HEK293T (cell line): ENCODE data around the gene SLC10A1.

Source experiments
- ARNT ChIP-seq: fragments of 450-650 bp; IDR thresholded peaks from 2 replicates; pipeline ENCODE4 v1.6.1; 2017; ENCODE audit warnings: mild to moderate bottlenecking
- BHLHE40 ChIP-seq: fragments of 450-650 bp; IDR thresholded peaks from 2 replicates; pipeline ENCODE4 v1.6.1; 2016; ENCODE audit warnings: mild to moderate bottlenecking, moderate library complexity, borderline replicate concordance
- CTBP1 ChIP-seq: fragments of 450-650 bp; IDR thresholded peaks from 2 replicates; pipeline ENCODE4 v1.6.1; 2016; ENCODE audit warnings: borderline replicate concordance
- ELF4 ChIP-seq: fragments of 450-650 bp; IDR thresholded peaks from 2 replicates; pipeline ENCODE4 v1.6.1; 2017; ENCODE audit warnings: antibody characterized with exemption
- FOXM1 ChIP-seq: fragments of 450-650 bp; IDR thresholded peaks from 2 replicates; pipeline ENCODE4 v1.6.1; 2017; ENCODE audit warnings: mild to moderate bottlenecking, borderline replicate concordance
- L3MBTL2 ChIP-seq: fragments of 450-650 bp; conservative IDR thresholded peaks from 2 replicates; pipeline ENCODE4 v1.6.1; 2016; ENCODE audit warnings: mild to moderate bottlenecking
- NFRKB ChIP-seq: fragments of 450-650 bp; IDR thresholded peaks from 2 replicates; pipeline ENCODE4 v1.6.1; 2016; ENCODE audit warnings: mild to moderate bottlenecking, moderate library complexity
- SP1 ChIP-seq: fragments of 450-650 bp; IDR thresholded peaks from 2 replicates; pipeline ENCODE4 v1.6.1; 2017
- SUZ12 ChIP-seq: fragments of 450-650 bp; IDR thresholded peaks from 2 replicates; pipeline ENCODE4 v1.6.1; 2016; ENCODE audit warnings: mild to moderate bottlenecking
- TARDBP ChIP-seq: fragments of 450-650 bp; IDR thresholded peaks from 2 replicates; pipeline ENCODE4 v1.6.1; 2016
- ZNF384 ChIP-seq: fragments of 450-650 bp; IDR thresholded peaks from 2 replicates; pipeline ENCODE4 v1.6.1; 2016
- TF ChIP-seq, protein P1 (sequence below): fragments of 450-650 bp; IDR thresholded peaks from 2 replicates; pipeline ENCODE4 v1.6.1; 2016

DNA sequence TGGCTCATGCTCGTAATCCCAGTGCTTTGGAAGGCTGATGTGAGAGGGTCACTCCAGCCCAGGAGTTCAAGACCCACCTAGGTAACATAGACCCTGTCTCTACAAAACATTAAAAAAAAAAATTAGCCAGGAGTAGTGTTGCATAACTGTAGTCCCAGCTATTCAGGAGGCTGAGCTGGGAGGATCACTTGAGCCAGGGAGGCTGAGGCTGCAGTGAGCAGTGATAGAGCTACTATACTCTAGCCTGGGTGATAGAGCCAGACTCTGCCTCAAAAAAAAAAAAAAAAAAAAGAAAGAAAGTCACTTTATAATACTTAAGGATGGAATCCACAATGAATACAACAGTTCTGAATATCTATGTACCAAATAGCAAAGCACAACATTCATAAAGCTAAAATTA, 10.2 kb upstream of the SLC10A1 start:
- TF ChIP-seq SP1 (no peak), ARNT (no peak), CTBP1 (no peak), BHLHE40 (no peak), TARDBP (no peak), ZNF384 (no peak), L3MBTL2 (no peak), FOXM1 (no peak), SUZ12 (no peak), NFRKB (no peak), ELF4 (no peak)
- TF ChIP-seq, protein P1, sequence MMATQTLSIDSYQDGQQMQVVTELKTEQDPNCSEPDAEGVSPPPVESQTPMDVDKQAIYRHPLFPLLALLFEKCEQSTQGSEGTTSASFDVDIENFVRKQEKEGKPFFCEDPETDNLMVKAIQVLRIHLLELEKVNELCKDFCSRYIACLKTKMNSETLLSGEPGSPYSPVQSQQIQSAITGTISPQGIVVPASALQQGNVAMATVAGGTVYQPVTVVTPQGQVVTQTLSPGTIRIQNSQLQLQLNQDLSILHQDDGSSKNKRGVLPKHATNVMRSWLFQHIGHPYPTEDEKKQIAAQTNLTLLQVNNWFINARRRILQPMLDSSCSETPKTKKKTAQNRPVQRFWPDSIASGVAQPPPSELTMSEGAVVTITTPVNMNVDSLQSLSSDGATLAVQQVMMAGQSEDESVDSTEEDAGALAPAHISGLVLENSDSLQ = no peak
